ENCODE results near the gene GPC3. TPM values are rescaled to one million over a fixed set of nuclear protein-coding genes. Genes with fewer than 3 reads are reported as not detected.

Gene GPC3
- total and polyA plus RNA-seq, 2 of the 4 experiments (the other 2 are of a cell fraction): not detected

- in situ Hi-C loops (cut with MboI; ENCODE audit: low sequenced_read_pairs): no loop called here
- no peak overlapping the region for H2BK5ac ChIP-seq (ENCODE audit: low read depth, low read length, poor library complexity, severe bottlenecking)
- no peak for ATAC-seq (ENCODE audit: low read depth)
Observed at GRCh38 chrX:133681897-133682296, 303.5 kb downstream of the GPC3 start.

More at GRCh38 chrX:133681897-133682296, 303.5 kb downstream of the GPC3 start:
- no peak overlapping the region for H2BK20ac ChIP-seq (ENCODE audit: low read depth, low read length)
- no peak overlapping the region for H4K91ac ChIP-seq (ENCODE audit: insufficient read depth, low read depth, low read length)
- no peak overlapping the region for H2AK9ac ChIP-seq (replicated peaks; ENCODE audit: low read depth, low read length, poor library complexity)
- no peak overlapping the region for H3K4me2 ChIP-seq (ENCODE audit: low read depth, low read length)
- H3K56ac ChIP-seq (ENCODE audit: extremely low read depth, insufficient read depth, low read length): no peak overlapping the region
- no peak overlapping the region for H3K27ac ChIP-seq (ENCODE audit: insufficient read depth, low read length)
- H3K4ac ChIP-seq (ENCODE audit: low read depth, low read length): no peak overlapping the region
- H3K36me3 ChIP-seq (ENCODE audit: control insufficient read depth, insufficient read depth, low read length): no peaks in the 10 kb centered on the region
- no peak overlapping the region for H2BK120ac ChIP-seq (ENCODE audit: low read depth, low read length)
- no peaks in the 10 kb centered on the region for H3K4me1 ChIP-seq (ENCODE audit: control insufficient read depth, insufficient read depth, low read length)
- no peak overlapping the region for H2AFZ ChIP-seq (replicated peaks; ENCODE audit: low read length, poor library complexity)
- TF ChIP-seq CEBPB (IDR thresholded peaks at IDR 0.05; ENCODE audit: low read depth, low read length): no peak
- no peak for TF ChIP-seq NFE2L2 (IDR thresholded peaks at IDR 0.05; ENCODE audit: low read depth, low read length)
- TF ChIP-seq, protein P1, sequence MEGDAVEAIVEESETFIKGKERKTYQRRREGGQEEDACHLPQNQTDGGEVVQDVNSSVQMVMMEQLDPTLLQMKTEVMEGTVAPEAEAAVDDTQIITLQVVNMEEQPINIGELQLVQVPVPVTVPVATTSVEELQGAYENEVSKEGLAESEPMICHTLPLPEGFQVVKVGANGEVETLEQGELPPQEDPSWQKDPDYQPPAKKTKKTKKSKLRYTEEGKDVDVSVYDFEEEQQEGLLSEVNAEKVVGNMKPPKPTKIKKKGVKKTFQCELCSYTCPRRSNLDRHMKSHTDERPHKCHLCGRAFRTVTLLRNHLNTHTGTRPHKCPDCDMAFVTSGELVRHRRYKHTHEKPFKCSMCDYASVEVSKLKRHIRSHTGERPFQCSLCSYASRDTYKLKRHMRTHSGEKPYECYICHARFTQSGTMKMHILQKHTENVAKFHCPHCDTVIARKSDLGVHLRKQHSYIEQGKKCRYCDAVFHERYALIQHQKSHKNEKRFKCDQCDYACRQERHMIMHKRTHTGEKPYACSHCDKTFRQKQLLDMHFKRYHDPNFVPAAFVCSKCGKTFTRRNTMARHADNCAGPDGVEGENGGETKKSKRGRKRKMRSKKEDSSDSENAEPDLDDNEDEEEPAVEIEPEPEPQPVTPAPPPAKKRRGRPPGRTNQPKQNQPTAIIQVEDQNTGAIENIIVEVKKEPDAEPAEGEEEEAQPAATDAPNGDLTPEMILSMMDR (conservative IDR thresholded peaks at IDR 0.05; ENCODE audit: low read depth, low read length): no peak
- BruUV-seq (replicated peaks): no TSS peak
- no peaks in the 10 kb centered on the region for H3K9me3 ChIP-seq (ENCODE audit: control insufficient read depth, insufficient read depth, low read length)
- no peak overlapping the region for H3K4me3 ChIP-seq (ENCODE audit: insufficient read depth, low read depth, low read length)
- dilution Hi-C loops (cut with HindIII; ENCODE audit: low sequenced_read_pairs, unreplicated experiment): no loop called here
- POLR2A ChIA-PET (ENCODE audit: unreplicated experiment): no interaction called here
- intact Hi-C loops (cut with micrococcal nuclease): no loop called here
- WGBS, 2 experiments (ENCODE audit: extremely low coverage in 2 of 2, insufficient read length in 1 of 2): 0% methylated on average over 1 of the region's 6 CpGs; no CpG with 5 or more reads in 1 of the 2 experiments
- H4K8ac ChIP-seq (ENCODE audit: low read depth in 2 of 2, low read length in 2 of 2): no peak overlapping the region
- no peak for DNase-seq
- CTCF ChIA-PET: no interaction called here
- H4K5ac ChIP-seq (ENCODE audit: low read depth, low read length): no peak overlapping the region
- H3K23ac ChIP-seq (ENCODE audit: low read depth, low read length): no peak overlapping the region
- no peak overlapping the region for H3K14ac ChIP-seq (replicated peaks; ENCODE audit: low read depth, low read length)
- no peaks in the 10 kb centered on the region for H4K20me1 ChIP-seq (ENCODE audit: insufficient read depth, low read length)
- H3K18ac ChIP-seq (ENCODE audit: low read depth, low read length): no peak overlapping the region
- no peak overlapping the region for H2BK15ac ChIP-seq (ENCODE audit: low read depth, low read length)
- H3K79me1 ChIP-seq (ENCODE audit: low read depth in 1 of 2, low read length in 2 of 2): no peaks in the 10 kb centered on the region
- no peaks in the 10 kb centered on the region for H3K9me1 ChIP-seq (ENCODE audit: insufficient read depth, low read length)
- H3K27me3 ChIP-seq (ENCODE audit: control insufficient read depth, insufficient read depth, low read length): peaks cover 14% of the 10 kb centered on the region; the same call in 1 of the 2 replicates
- H2AK5ac ChIP-seq (ENCODE audit: low read depth, low read length): no peak overlapping the region
- no peak overlapping the region for H3K9ac ChIP-seq (ENCODE audit: low read depth, low read length)

All from IMR-90 (cell line).